H1 (cell line): Measurements from ENCODE around the gene TACSTD2. TPM values are rescaled to one million over a fixed set of nuclear protein-coding genes. Genes with fewer than 3 reads are reported as not detected.

ENCODE experiments used
- ASH2L ChIP-seq: fragments of 200-600, 300-600 bp; sonication (generic); IDR thresholded peaks from one replicate; pipeline ENCODE4 v1.7.1; 2017; ENCODE audit warnings: low read length
- BCL11A ChIP-seq, 2 experiments: IDR thresholded peaks; one replicate each; pipeline ENCODE4 v1.6.1; 2011; ENCODE audit warnings: low read depth in 2 of 2, low read length in 2 of 2, mild to moderate bottlenecking in 2 of 2
- CTCF ChIP-seq, 3 experiments: IDR thresholded peaks; 1 replicate in 2 of 3; 2 replicates in 1 of 3; pipeline versions ENCODE4 v1.5.1 to v1.6.1; 2011; ENCODE audit warnings: low read length in 3 of 3, mild to moderate bottlenecking in 3 of 3, inconsistent platforms in 2 of 3, low read depth in 1 of 3, moderate library complexity in 1 of 3; ENCODE audit not compliant: insufficient read depth in 1 of 3; ENCODE audit errors: control extremely low read depth in 1 of 3
- EP300 ChIP-seq, 2 experiments: IDR thresholded peaks; 1 replicate in 1 of 2; 2 replicates in 1 of 2; pipeline ENCODE4 v1.6.1; 2011 to 2012; ENCODE audit warnings: low read depth in 2 of 2, low read length in 2 of 2, mild to moderate bottlenecking in 2 of 2, borderline replicate concordance in 1 of 2, inconsistent platforms in 1 of 2, moderate library complexity in 1 of 2
- POLR2A ChIP-seq, 2 experiments: IDR thresholded peaks; 1 replicate in 1 of 2; 2 replicates in 1 of 2; pipeline ENCODE4 v1.6.1; 2011; ENCODE audit warnings: low read depth in 2 of 2, low read length in 2 of 2, mild to moderate bottlenecking in 2 of 2; ENCODE audit errors: control extremely low read depth in 1 of 2
- RNF2 ChIP-seq: fragments of 200-900, 300-1000 bp; sonication (generic); IDR thresholded peaks from 2 replicates; pipeline ENCODE4 v1.7.1; 2016; ENCODE audit warnings: borderline replicate concordance, low read depth, mild to moderate bottlenecking, antibody characterized with exemption, low read length; ENCODE audit not compliant: poor library complexity, severe bottlenecking; ENCODE audit errors: missing control alignments
- SAP30 ChIP-seq: fragments of 300-600 bp; sonication (generic); IDR thresholded peaks from 2 replicates; pipeline ENCODE4 v1.7.1; 2012; ENCODE audit warnings: low read length, moderate library complexity, mild to moderate bottlenecking, inconsistent platforms; ENCODE audit not compliant: insufficient read depth, insufficient replicate concordance
- SIN3A ChIP-seq, 2 experiments: IDR thresholded peaks in 1 of 2; conservative IDR thresholded peaks in 1 of 2; 2 replicates each; pipeline ENCODE4 v1.6.1; 2011 to 2012; ENCODE audit warnings: low read length in 2 of 2, improper control_type of control experiment in 1 of 2, low read depth in 1 of 2, mild to moderate bottlenecking in 1 of 2
- TAF1 ChIP-seq: IDR thresholded peaks from 2 replicates; pipeline ENCODE4 v1.6.1; 2011; ENCODE audit warnings: mild to moderate bottlenecking, low read depth, low read length
- polyA plus RNA-seq, 7 experiments: library from polyadenylated mRNA; depleted of rRNA in 3 of 7; stranded (reverse) in 5 of 7; unstranded in 2 of 7; fragments of >200 nt in 5 of 7; fragments of 200-250 nt in 2 of 7; gene quantifications; 1 replicate in 5 of 7; 2 replicates in 1 of 7; 4 replicates in 1 of 7; pipeline versions ENCODE4 v1.2.1 to v1.2.3, GENCODE V29; 2011 to 2013; ENCODE audit warnings: missing spikeins in 2 of 7, mixed read lengths in 2 of 7
- total RNA-seq: library from RNA; stranded (reverse); fragmentation: NEBNext Ultra II Directional; extraction: Animal tissue kit (Norgen Biotek cat#: 25700); gene quantifications from 2 replicates; pipeline ENCODE4 v1.2.1, GENCODE V29; 2021

TACSTD2 gene
- total and polyA plus RNA-seq, 2 of the 8 experiments (the other 6 are each of a cell fraction or from before 2014, with no cell fraction given): 0.76 to 0.85 TPM

GRCh38 chr1:58620259-58620658 is 43.2 kb upstream of the TACSTD2 start (continued):
- TF ChIP-seq CTCF (IDR thresholded peaks at IDR 0.05; ENCODE audit: control extremely low read depth in 1 of 3, insufficient read depth in 1 of 3, low read depth in 1 of 3, low read length in 3 of 3): no peak
- no peak for TF ChIP-seq SAP30
- TF ChIP-seq TAF1: no peak
- TF ChIP-seq BCL11A (IDR thresholded peaks at IDR 0.05; ENCODE audit: low read depth in 2 of 2, low read length in 2 of 2): no peak
- no peak for TF ChIP-seq RNF2
- TF ChIP-seq EP300 (IDR thresholded peaks at IDR 0.05; ENCODE audit: borderline replicate concordance in 1 of 2, low read depth in 2 of 2, low read length in 2 of 2): no peak
- TF ChIP-seq POLR2A (IDR thresholded peaks at IDR 0.05; ENCODE audit: control extremely low read depth in 1 of 2, low read depth in 2 of 2, low read length in 2 of 2): no peak
- TF ChIP-seq ASH2L: no peak
- no peak for TF ChIP-seq SIN3A (conservative IDR thresholded peaks at IDR 0.05 in 1 of 2, IDR thresholded peaks at IDR 0.05 in 1 of 2; ENCODE audit: low read depth in 1 of 2, low read length in 2 of 2)
